Spleen (tissue), 11 donors: ENCODE data around the gene PWP1. TPM values are rescaled to one million over a fixed set of nuclear protein-coding genes. Genes with fewer than 3 reads are reported as not detected.

Source experiments
- DNase-seq: peaks from one replicate; pipeline ENCODE4 v3.0.0-alpha.2; 2020
- H3K27ac ChIP-seq, 8 donors: fragments of 200-600 bp; sonication (generic) in 7 of 8; 1 replicate in 4 of 8; 2 replicates in 4 of 8; pipeline versions ENCODE4 v1.5.0 to v1.8.0; 2016 to 2021; ENCODE audit warnings: inconsistent platforms in 4 of 8, mild to moderate bottlenecking in 4 of 8, moderate library complexity in 1 of 8
- H3K27me3 ChIP-seq, 7 donors: fragments of 200-600 bp; sonication (generic) in 6 of 7; replicated peaks in 1 of 7; 1 replicate in 4 of 7; 2 replicates in 3 of 7; pipeline versions ENCODE4 v1.5.0 to v1.8.0; 2016 to 2021; ENCODE audit warnings: inconsistent platforms in 3 of 7, mild to moderate bottlenecking in 1 of 7
- H3K36me3 ChIP-seq, 6 donors: fragments of 200-600 bp; sonication (generic) in 5 of 6; 1 replicate in 4 of 6; 2 replicates in 2 of 6; pipeline versions ENCODE4 v1.5.0 to v1.8.0; 2016 to 2021; ENCODE audit warnings: inconsistent platforms in 2 of 6
- H3K4me1 ChIP-seq, 6 donors: fragments of 200-600 bp; sonication (generic) in 5 of 6; 1 replicate in 3 of 6; 2 replicates in 3 of 6; pipeline versions ENCODE4 v1.5.0 to v1.8.0; 2016 to 2021; ENCODE audit warnings: inconsistent platforms in 3 of 6
- H3K4me3 ChIP-seq, 8 donors: fragments of 200-600 bp; sonication (generic) in 7 of 8; 1 replicate in 4 of 8; 2 replicates in 4 of 8; pipeline versions ENCODE4 v1.5.0 to v1.8.0; 2016 to 2021; ENCODE audit warnings: inconsistent platforms in 4 of 8, mild to moderate bottlenecking in 4 of 8, moderate library complexity in 2 of 8
- H3K9me3 ChIP-seq, 8 donors: fragments of 200-600 bp; sonication (generic) in 7 of 8; 1 replicate in 4 of 8; 2 replicates in 4 of 8; pipeline versions ENCODE4 v1.5.0 to v1.8.0; 2016 to 2021; ENCODE audit warnings: inconsistent platforms in 4 of 8
- POLR2A ChIP-seq, 3 donors: fragments of 450-650 bp; IDR thresholded peaks; one replicate each; pipeline ENCODE4 v1.5.1; 2017; ENCODE audit warnings: antibody characterized with exemption in 3 of 3, mild to moderate bottlenecking in 1 of 3
- POLR2AphosphoS5 ChIP-seq, 3 donors: sonication (generic); formaldehyde crosslinking; IDR thresholded peaks; one replicate each; pipeline ENCODE4 v1.5.1; 2017; ENCODE audit warnings: antibody characterized with exemption in 3 of 3
- WGBS, 5 donors: extraction: QIAGEN DNeasy Blood & Tissue Kit in 3 of 5; methylation state at CpG; one replicate each; pipeline versions ENCODE4 v1.1.5 to v1.1.7; 2013 to 2018; 5-methylcytosine and 5-hydroxymethylcytosine counted together
- intact Hi-C: fragments of 100-400 bp; cut with DNase I; formaldehyde crosslinking; loops from one replicate; pipeline ENCODE4 v1.15.0; 2023; ENCODE audit warnings: low total_unique reads
- polyA plus RNA-seq, 3 donors: library from polyadenylated mRNA; stranded (reverse); fragments of 200-250 nt; gene quantifications; one replicate each; pipeline ENCODE4 v1.2.1, GENCODE V29; 2013
- total RNA-seq, 7 donors: library from RNA; depleted of rRNA in 3 of 7; stranded (reverse); fragments of >200 nt in 3 of 7; fragmentation: NEBNext Ultra II Directional in 4 of 7; extraction: Animal tissue kit (Norgen Biotek cat#: 25700) in 4 of 7; gene quantifications; one replicate each; pipeline versions ENCODE4 v1.1.0 to v1.2.1, GENCODE V29; 2016 to 2021
- TF ChIP-seq, protein P1 (sequence below), 11 experiments: fragments of 200-600 bp in 7 of 11; fragments of 450-650 bp in 4 of 11; sonication (generic) in 4 of 11; IDR thresholded peaks in 8 of 11; conservative IDR thresholded peaks in 3 of 11; 1 replicate in 7 of 11; 2 replicates in 4 of 11; pipeline versions ENCODE4 v1.4.0 to v1.8.0; 2016 to 2021; ENCODE audit warnings: antibody characterized with exemption in 11 of 11, inconsistent platforms in 4 of 11, mild to moderate bottlenecking in 1 of 11
- donor health status: healthy with polysubstance abuse.
- donor health status: DM: no; HTN: no; CAD: no; lungs with moderate emphysema.
- donor health status: DM: no; HTN: no; CAD: no.
- donor health status: Bipolar disorder and iron deficiency.
- donor health status: healthy.
- donor health status: DM: no; HTN: no; CAD: no.
- donor health status: DM: yes; HTN: yes; CAD: no.

Gene PWP1
- total and polyA plus RNA-seq, 10 donors: 24.5 to 78.5 (median 28.2) TPM

DNA sequence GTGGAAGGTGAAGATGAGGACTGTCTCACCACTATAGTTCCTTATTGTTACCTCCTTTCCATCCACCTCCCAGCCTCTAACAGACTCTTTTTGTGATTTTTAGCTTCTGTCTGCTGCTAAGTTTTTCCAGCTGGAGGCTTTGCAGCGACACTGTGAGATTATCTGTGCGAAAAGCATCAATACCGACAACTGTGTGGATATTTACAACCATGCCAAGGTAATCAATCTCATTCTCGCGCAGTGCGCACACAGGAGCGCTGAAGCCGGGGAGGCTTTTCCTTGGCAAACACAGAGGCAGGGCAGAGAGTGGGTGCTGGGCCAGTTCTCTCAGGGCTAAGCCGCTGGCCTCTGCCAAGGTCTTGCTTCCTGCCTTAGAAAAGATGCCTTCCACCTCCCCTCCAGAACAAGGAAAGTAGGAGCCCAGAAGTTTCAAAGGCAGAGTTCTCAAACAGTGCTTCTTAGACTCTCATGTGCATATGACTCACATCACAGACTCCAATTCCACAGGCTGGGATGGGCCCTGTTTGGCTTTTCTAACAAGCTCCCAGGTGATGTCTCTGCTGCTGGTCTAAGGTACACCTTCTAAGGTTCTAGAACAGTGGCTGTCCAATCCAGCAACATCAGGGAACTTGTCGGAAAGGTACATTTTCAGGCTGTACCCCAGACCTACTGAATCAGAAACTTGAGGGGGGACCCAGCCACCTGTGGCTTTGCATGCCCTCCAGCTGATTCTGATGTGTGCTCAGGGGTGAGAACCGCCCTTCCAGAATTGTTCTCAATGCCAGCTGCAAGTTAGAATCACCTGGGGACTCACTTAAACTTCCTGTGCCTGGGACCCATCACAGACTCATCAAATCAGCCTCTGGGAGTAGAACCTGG is 33.8 kb upstream of the PWP1 start:
- TF ChIP-seq, protein P1, sequence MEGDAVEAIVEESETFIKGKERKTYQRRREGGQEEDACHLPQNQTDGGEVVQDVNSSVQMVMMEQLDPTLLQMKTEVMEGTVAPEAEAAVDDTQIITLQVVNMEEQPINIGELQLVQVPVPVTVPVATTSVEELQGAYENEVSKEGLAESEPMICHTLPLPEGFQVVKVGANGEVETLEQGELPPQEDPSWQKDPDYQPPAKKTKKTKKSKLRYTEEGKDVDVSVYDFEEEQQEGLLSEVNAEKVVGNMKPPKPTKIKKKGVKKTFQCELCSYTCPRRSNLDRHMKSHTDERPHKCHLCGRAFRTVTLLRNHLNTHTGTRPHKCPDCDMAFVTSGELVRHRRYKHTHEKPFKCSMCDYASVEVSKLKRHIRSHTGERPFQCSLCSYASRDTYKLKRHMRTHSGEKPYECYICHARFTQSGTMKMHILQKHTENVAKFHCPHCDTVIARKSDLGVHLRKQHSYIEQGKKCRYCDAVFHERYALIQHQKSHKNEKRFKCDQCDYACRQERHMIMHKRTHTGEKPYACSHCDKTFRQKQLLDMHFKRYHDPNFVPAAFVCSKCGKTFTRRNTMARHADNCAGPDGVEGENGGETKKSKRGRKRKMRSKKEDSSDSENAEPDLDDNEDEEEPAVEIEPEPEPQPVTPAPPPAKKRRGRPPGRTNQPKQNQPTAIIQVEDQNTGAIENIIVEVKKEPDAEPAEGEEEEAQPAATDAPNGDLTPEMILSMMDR (IDR thresholded peaks at IDR 0.05 in 8 of 11, conservative IDR thresholded peaks at IDR 0.05 in 3 of 11): no peak
- TF ChIP-seq POLR2AphosphoS5 (IDR thresholded peaks at IDR 0.05) (no peak), POLR2A (IDR thresholded peaks at IDR 0.05) (no peak)
- Histone ChIP-seq H3K4me3 (no peak overlapping the region), H3K27ac (no peak overlapping the region), H3K9me3 (no peaks in the 10 kb centered on the region), H3K36me3 (no peaks in the 10 kb centered on the region), H3K27me3 (no peaks in the 10 kb centered on the region), H3K4me1 (no peaks in the 10 kb centered on the region)
- no peak for DNase-seq
- WGBS, 5 donors: 74 to 91% (median 87%) methylated on average over 10 to 11 of the region's 11 CpGs
- intact Hi-C loops: no loop called here

- intact Hi-C loops: no loop called here
These were observed 32.1 kb upstream of the PWP1 start for GRCh38 chr12:107653519-107653918.

GRCh38 chr12:107654873-107655272 is 30.7 kb upstream of the PWP1 start:
- WGBS, 5 donors: 82 to 83% (median 83%) methylated on average over 4 of the region's 4 CpGs
- no peak for DNase-seq
- intact Hi-C loops: no loop called here
- H3K4me1 ChIP-seq: no peaks in the 10 kb centered on the region
- no peaks in the 10 kb centered on the region for H3K9me3 ChIP-seq
- no peaks in the 10 kb centered on the region for H3K27me3 ChIP-seq
- no peak overlapping the region for H3K27ac ChIP-seq
- no peaks in the 10 kb centered on the region for H3K36me3 ChIP-seq
- TF ChIP-seq, protein P1 (IDR thresholded peaks at IDR 0.05 in 8 of 11, conservative IDR thresholded peaks at IDR 0.05 in 3 of 11): no peak
- TF ChIP-seq POLR2A (IDR thresholded peaks at IDR 0.05) (no peak), POLR2AphosphoS5 (IDR thresholded peaks at IDR 0.05) (no peak)
- H3K4me3 ChIP-seq: no peak overlapping the region

More at GRCh38 chr12:107653519-107653918, 32.1 kb upstream of the PWP1 start:
- WGBS, 5 donors: 66 to 87% (median 83%) methylated on average over 2 of the region's 2 CpGs
- DNase-seq: no peak
- Histone ChIP-seq H3K27me3 (no peaks in the 10 kb centered on the region), H3K27ac (no peak overlapping the region), H3K4me1 (no peaks in the 10 kb centered on the region), H3K4me3 (no peak overlapping the region), H3K9me3 (no peaks in the 10 kb centered on the region), H3K36me3 (no peaks in the 10 kb centered on the region)
- TF ChIP-seq POLR2A (IDR thresholded peaks at IDR 0.05): no peak
- TF ChIP-seq POLR2AphosphoS5 (IDR thresholded peaks at IDR 0.05): no peak
- TF ChIP-seq, protein P1 (IDR thresholded peaks at IDR 0.05 in 8 of 11, conservative IDR thresholded peaks at IDR 0.05 in 3 of 11): no peak

DNA sequence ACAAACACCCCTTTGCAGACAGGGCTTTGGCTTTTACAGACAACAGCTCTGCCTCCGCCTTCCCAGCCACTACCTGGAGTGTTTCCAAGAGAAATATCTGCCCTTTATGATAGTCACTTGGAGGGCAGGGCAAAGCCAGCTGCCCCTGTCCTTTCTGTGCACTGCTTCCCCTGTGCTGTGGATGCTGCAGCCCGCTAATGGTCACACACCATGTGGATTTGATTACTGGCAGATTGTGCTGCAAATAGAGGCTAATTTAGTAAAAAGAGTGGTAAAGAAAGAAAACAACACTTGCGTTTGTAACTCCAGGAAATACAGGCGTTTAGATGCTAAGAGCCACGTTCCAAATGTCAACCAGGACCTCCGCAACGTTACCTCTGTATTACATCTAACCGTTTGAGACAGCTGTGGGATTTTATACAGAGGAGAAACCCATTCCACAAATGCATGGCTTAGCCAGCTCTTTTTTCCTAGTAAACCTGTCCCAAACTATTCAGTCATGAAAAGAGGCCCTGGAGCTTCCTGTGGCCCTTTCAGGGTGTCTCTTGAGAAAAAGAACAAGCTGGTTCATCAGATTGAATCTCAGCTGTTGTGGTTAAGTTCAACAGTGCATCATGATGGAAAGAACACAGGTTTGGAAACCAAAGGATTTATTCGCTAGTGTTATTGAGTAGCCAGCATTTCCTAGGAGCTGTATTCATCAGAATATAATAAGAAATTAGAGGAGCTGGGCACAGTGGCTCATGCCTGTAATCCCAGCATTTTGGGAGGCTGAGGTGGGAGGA is 30.1 kb upstream of the PWP1 start:
- no peak for DNase-seq
- TF ChIP-seq POLR2A (IDR thresholded peaks at IDR 0.05) (no peak), POLR2AphosphoS5 (IDR thresholded peaks at IDR 0.05) (no peak)
- TF ChIP-seq, protein P1 (IDR thresholded peaks at IDR 0.05 in 8 of 11, conservative IDR thresholded peaks at IDR 0.05 in 3 of 11): no peak
- 81 to 92% (median 86%) methylated on average over 9 of the region's 9 CpGs for WGBS, 5 donors
- Histone ChIP-seq H3K4me3 (no peak overlapping the region), H3K27me3 (no peaks in the 10 kb centered on the region), H3K9me3 (no peaks in the 10 kb centered on the region), H3K27ac (no peak overlapping the region), H3K4me1 (no peaks in the 10 kb centered on the region), H3K36me3 (no peaks in the 10 kb centered on the region)
- intact Hi-C loops: no loop called here
